ENCODE measurements around the gene C1S.
"Not testable (repeated sequence)": the region's sequence is repeated elsewhere in the genome, so short reads cannot be mapped to it uniquely, and the experiment has no call there.

C1S gene

GRCh38 chr12:7107181-7107580 is 46.7 kb downstream of the C1S start:
- not testable (repeated sequence) for DNase-seq

GRCh38 chr12:7107636-7108002 is 47.1 kb downstream of the C1S start:
- DNase-seq, result no peak

- peak; percentile 71 for DNase-seq
Measured at GRCh38 chr12:7108003-7108795, 47.7 kb downstream of the C1S start.

DNA sequence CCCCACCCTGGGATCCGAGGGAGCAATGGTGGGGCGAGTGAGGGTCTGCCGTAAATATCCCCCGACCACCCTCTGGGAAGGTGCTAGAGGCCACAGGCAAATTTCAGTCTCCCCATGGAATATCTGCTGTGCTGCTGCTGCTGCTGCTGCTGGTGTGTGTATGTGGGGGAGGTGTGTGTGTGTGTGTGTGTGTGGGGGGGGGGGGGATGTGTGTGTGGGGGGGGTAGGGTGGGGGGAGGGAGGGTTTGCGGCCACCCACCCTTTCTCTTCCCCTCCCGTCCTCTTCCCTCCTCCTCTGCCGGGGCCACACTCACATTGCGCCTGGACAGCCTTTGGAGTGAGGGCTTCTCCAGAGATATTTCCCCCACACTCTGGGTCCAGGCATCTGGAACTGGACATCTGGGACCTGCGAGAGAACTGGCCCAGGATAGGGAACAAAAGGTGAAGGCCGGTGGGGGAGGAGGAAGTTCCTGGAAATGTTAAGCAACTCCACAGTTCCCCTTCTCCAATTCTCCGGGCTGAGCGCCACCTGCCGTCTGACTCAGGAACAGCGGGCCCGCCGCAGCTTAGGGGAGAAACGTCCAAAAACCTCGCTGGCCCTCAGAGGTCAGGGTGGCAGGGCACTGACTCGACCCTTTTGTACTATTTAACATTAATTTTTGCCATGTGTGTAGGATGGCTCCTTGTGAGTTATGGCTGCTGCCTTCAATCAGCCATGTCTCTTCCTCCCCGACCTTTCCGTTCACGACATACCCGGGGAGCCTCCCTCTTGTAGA is 48.5 kb downstream of the C1S start, which contains the start of gene C1RL:
TSS of gene C1RL (minus strand) at position 419 of the 776 bp plus-strand sequence. CDS start at position 385, 34 bp downstream.
- peak; percentile 86 for DNase-seq

- DNase-seq, result no peak
Measured at GRCh38 chr12:7109572-7109920, 49.0 kb downstream of the C1S start.

- no peak for DNase-seq
Measured at GRCh38 chr12:7110661-7111060, 50.1 kb downstream of the C1S start.

DNA sequence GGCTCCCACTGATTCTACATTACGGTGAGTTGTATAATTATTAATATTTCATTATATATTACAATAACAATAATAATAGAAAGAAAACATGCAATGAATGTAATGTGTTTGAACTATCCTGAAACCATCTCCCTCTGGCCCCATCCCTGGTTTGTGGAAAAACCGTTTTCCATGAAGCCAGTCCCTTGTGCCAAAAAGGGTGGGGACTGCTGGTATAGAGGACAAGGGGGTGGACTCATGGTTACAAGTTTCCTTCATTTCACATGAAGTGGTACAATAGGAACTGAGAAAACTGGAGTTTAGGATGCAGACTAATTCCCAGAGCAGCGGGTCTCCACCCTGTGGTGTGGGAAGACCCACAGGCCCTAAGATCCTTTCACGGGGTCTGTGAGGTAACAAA is 51.5 kb downstream of the C1S start:
- no peak for DNase-seq

DNA sequence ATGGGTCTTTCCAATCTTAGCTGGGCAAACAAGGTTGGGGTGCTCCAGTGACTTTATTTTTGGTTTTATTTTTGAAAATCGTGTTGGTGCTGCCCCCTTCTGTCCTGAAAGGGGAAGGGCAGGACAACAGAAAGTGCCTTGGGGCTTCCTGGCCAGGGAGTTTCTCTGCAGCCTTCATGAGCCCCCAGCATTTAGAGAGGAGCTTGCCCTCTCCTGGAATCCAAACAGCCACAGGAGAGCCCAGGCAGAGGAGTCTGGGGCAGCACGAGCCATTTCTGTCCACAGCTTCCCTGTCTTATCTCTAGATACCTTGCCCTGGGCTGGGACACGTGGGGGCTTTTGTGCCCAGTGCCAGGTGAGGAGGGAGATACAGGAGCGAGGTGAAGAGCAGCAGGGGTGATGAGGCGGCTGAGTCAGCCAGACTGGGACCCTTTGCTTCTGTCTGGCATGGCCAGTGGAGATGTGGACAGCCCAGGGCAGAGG is 52.9 kb downstream of the C1S start:
- DNase-seq, result peak; percentile 42

- no peak for DNase-seq
Measured at GRCh38 chr12:7114008-7114407, 53.5 kb downstream of the C1S start.

GRCh38 chr12:7114851-7115250 is 54.3 kb downstream of the C1S start:
- no peak for DNase-seq

DNA sequence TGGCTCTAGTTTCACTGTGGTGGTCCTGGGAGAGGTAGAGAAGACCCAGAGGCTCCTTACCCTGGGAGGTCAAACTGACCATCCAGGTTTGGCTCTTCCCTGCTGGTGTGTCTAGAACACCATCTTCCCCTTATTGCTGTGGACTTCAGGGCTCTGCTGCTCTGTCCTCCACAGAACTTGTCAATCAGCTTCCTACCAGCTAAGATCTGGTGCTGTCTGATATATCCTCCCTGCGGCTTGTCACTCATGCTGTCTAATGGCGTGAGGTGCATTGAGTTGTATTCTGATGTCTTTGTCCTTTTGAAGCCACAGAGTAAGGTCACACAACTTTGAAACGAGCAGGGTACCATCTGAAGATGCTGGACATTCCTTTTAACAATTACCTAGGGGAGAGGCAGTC is 55.7 kb downstream of the C1S start:
- DNase-seq, result no peak

- no peak for DNase-seq
Measured at GRCh38 chr12:7116916-7117315, 56.4 kb downstream of the C1S start.

GRCh38 chr12:7117670-7118069 is 57.2 kb downstream of the C1S start:
- no peak for DNase-seq

GRCh38 chr12:7118881-7119280 is 58.4 kb downstream of the C1S start:
- DNase-seq, result no peak

DNA sequence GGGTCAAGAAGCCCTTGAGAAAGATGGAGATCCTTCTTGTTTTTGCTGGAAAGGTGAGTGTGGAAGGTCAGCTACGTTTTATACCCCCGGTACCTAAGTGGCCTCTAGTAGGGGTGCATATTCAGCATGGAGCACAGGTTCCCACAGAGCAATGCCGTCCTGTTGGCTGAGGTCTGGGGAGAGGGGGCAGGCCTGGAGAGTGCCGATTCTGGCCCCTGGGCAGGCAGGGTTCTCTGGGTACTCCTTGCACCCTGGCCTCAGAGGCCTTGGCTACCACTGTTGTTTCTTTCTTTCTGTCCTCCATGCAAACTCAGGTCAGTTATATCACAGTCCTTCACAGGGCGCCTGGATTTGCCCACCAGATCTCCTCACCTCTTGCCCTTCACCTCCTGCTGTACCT is 59.6 kb downstream of the C1S start:
- DNase-seq, result no peak
